ENCODE measurements around the gene ARHGEF37. TPM values are rescaled to one million over a fixed set of nuclear protein-coding genes. Genes with fewer than 3 reads are reported as not detected.

ARHGEF37 gene
- total RNA-seq, 2 experiments from 2014 or later, result 1.4 TPM; not detected in 1

GRCh38 chr5:149598966-149599365 lies 17.7 kb downstream of the ARHGEF37 start:
- Histone ChIP-seq H3K4me1 (ENCODE audit: insufficient read depth, low read length, poor library complexity, severe bottlenecking) (peaks cover 25% of the 10 kb centered on the region), H3K4me2 (ENCODE audit: low read length) (no peak overlapping the region), H3K9me2 (ENCODE audit: insufficient read depth, low read length) (no peaks in the 10 kb centered on the region), H3K9me3 (ENCODE audit: low read length) (no peaks in the 10 kb centered on the region), H2AFZ (ENCODE audit: low read length) (no peak overlapping the region), H3K27ac (ENCODE audit: low read depth, low read length, poor library complexity, severe bottlenecking) (no peak overlapping the region), H3K79me2 (ENCODE audit: insufficient read depth, low read depth, low read length) (no peaks in the 10 kb centered on the region), H3K4me3 (ENCODE audit: low read depth, low read length, poor library complexity, severe bottlenecking) (no peak overlapping the region), H4K20me1 (ENCODE audit: insufficient read depth, low read length) (no peaks in the 10 kb centered on the region), H3K36me3 (ENCODE audit: insufficient read depth, low read length) (no peaks in the 10 kb centered on the region)
- DNase-seq (ENCODE audit: low spot score), result no peak
- POLR2A ChIA-PET, result interaction anchor here (0.6 kb wide), 1 partner anchor 48 kb away, joined by 4 read pairs; no protein-coding TSS in a partner anchor
- no peak for TF ChIP-seq CTCF (conservative IDR thresholded peaks at IDR 0.05; ENCODE audit: low read length)
- no TSS peak for BruUV-seq (replicated peaks)
- CTCF ChIA-PET (ENCODE audit: unreplicated experiment), result no interaction called here
- intact Hi-C loops (cut with micrococcal nuclease; ENCODE audit: unreplicated experiment), result no loop called here

GRCh38 chr5:149599375-149599774 lies 18.1 kb downstream of the ARHGEF37 start:
- peaks cover 27% of the 10 kb centered on the region for H3K4me1 ChIP-seq (ENCODE audit: insufficient read depth, low read length, poor library complexity, severe bottlenecking)
- no peak overlapping the region for H3K27ac ChIP-seq (ENCODE audit: low read depth, low read length, poor library complexity, severe bottlenecking)
- no peak for DNase-seq (ENCODE audit: low spot score)
- no peaks in the 10 kb centered on the region for H3K36me3 ChIP-seq (ENCODE audit: insufficient read depth, low read length)
- BruUV-seq (replicated peaks), result no TSS peak
- H3K4me2 ChIP-seq (ENCODE audit: low read length), result no peak overlapping the region
- ChIA-PET POLR2A (interaction anchor here (0.6 kb wide), 1 partner anchor 48 kb away, joined by 4 read pairs; no protein-coding TSS in a partner anchor), CTCF (ENCODE audit: unreplicated experiment) (no interaction called here)
- intact Hi-C loops (cut with micrococcal nuclease; ENCODE audit: unreplicated experiment), result no loop called here
- no peaks in the 10 kb centered on the region for H3K9me2 ChIP-seq (ENCODE audit: insufficient read depth, low read length)
- no peaks in the 10 kb centered on the region for H3K79me2 ChIP-seq (ENCODE audit: insufficient read depth, low read depth, low read length)
- H3K9me3 ChIP-seq (ENCODE audit: low read length), result no peaks in the 10 kb centered on the region
- no peak for TF ChIP-seq CTCF (conservative IDR thresholded peaks at IDR 0.05; ENCODE audit: low read length)
- no peak for TF ChIP-seq EZH2phosphoT487 (IDR thresholded peaks at IDR 0.05; ENCODE audit: borderline replicate concordance, low read depth, low read length)
- H4K20me1 ChIP-seq (ENCODE audit: insufficient read depth, low read length), result no peaks in the 10 kb centered on the region
- no peak overlapping the region for H2AFZ ChIP-seq (ENCODE audit: low read length)
- H3K4me3 ChIP-seq (ENCODE audit: low read depth, low read length, poor library complexity, severe bottlenecking), result no peak overlapping the region

GRCh38 chr5:149600932-149601331 lies 19.6 kb downstream of the ARHGEF37 start:
- Histone ChIP-seq H3K4me3 (ENCODE audit: low read depth, low read length, poor library complexity, severe bottlenecking) (no peak overlapping the region), H3K79me2 (ENCODE audit: insufficient read depth, low read depth, low read length) (no peaks in the 10 kb centered on the region), H3K9me3 (ENCODE audit: low read length) (no peaks in the 10 kb centered on the region), H2AFZ (ENCODE audit: low read length) (peak overlapping the region; percentile 32; the same call in 1 of the 2 replicates), H3K36me3 (ENCODE audit: insufficient read depth, low read length) (no peaks in the 10 kb centered on the region), H3K9me2 (ENCODE audit: insufficient read depth, low read length) (no peaks in the 10 kb centered on the region), H3K27ac (ENCODE audit: low read depth, low read length, poor library complexity, severe bottlenecking) (no peak overlapping the region), H3K4me2 (ENCODE audit: low read length) (no peak overlapping the region), H4K20me1 (ENCODE audit: insufficient read depth, low read length) (no peaks in the 10 kb centered on the region), H3K4me1 (ENCODE audit: insufficient read depth, low read length, poor library complexity, severe bottlenecking) (peaks cover 34% of the 10 kb centered on the region)
- TF ChIP-seq CTCF (conservative IDR thresholded peaks at IDR 0.05; ENCODE audit: low read length) (no peak), EZH2phosphoT487 (IDR thresholded peaks at IDR 0.05; ENCODE audit: borderline replicate concordance, low read depth, low read length) (no peak)
- POLR2A ChIA-PET, result interaction anchor here (0.6 to 2.4 kb wide), 4 partner anchors 9 to 126 kb away, joined by 3 to 9 read pairs (median 4); no protein-coding TSS in a partner anchor
- intact Hi-C loops (cut with micrococcal nuclease; ENCODE audit: unreplicated experiment), result no loop called here
- DNase-seq (ENCODE audit: low spot score), result no peak
- CTCF ChIA-PET (ENCODE audit: unreplicated experiment), result interaction anchor here (1.0 kb wide), 2 partner anchors 9 to 18 kb away, joined by 3 to 5 read pairs; no protein-coding TSS in a partner anchor
- BruUV-seq (replicated peaks), result no TSS peak

Measured in OCI-LY7 (cell line).